Adrenal gland (tissue), 5 donors: ENCODE data around the gene ANKFN1.

ENCODE experiments used
- CTCF ChIP-seq, 6 experiments: fragments of 450-650 bp in 4 of 6; fragments of 200-600 bp in 2 of 6; sonication (generic) in 1 of 6; IDR thresholded peaks; 1 replicate in 5 of 6; 2 replicates in 1 of 6; pipeline versions ENCODE4 v1.5.1 to v1.8.0; 2016 to 2021; ENCODE audit warnings: antibody characterized with exemption in 6 of 6, mild to moderate bottlenecking in 2 of 6, moderate library complexity in 1 of 6
- POLR2A ChIP-seq, 2 donors: fragments of 450-650 bp; IDR thresholded peaks; one replicate each; pipeline ENCODE4 v1.6.1; 2017; ENCODE audit warnings: antibody characterized with exemption in 2 of 2, mild to moderate bottlenecking in 2 of 2, moderate library complexity in 1 of 2
- donor health status: DM: no; HTN: no; CAD: no.

DNA sequence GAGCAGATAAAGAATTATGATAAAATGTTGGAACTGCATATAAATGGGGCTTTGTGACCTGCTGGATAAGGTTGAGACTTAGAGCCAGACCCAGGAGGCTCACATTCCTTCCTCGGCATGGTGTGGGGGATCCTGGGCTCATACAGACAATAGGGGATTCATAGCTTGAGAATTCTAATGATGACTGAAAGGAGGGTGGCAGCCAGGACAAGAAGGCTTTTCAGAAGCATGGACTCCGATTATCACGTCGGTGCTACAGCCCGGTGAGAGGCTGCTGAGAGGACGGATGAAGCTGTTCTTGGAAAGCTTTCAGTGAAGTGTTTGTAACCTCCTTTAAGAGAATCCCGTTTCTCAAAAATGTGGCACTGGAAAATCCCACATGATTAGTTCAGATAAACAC, 167.2 kb downstream of the ANKFN1 start:
- TF ChIP-seq CTCF (IDR thresholded peaks at IDR 0.05) (no peak), POLR2A (IDR thresholded peaks at IDR 0.05) (no peak)
